ENCODE results near the gene RASA1.

- no peak for TF ChIP-seq CTCF (IDR thresholded peaks at IDR 0.05; ENCODE audit: low read length)
- TF ChIP-seq EZH2 (IDR thresholded peaks at IDR 0.05; ENCODE audit: borderline replicate concordance, low read length) = no peak
Measured at GRCh38 chr5:87277279-87277835, 9.7 kb downstream of the RASA1 start.

Measured in OCI-LY1 (cell line).